GM18873 (cell line): Measurements from ENCODE around the gene TRIP13.
"Not testable (repeated sequence)": the region's sequence is repeated elsewhere in the genome, so short reads cannot be mapped to it uniquely, and the experiment has no call there.

ENCODE experiments used
- ATAC-seq: cut with Tn5 transposase; IDR thresholded peaks from one replicate; pipeline ENCODE4 v1.9.1; 2021; ENCODE audit warnings: mild to moderate bottlenecking, moderate library complexity, moderate number of reproducible peaks; ENCODE audit not compliant: unreplicated experiment, low FRiP score

Gene TRIP13, protein sequence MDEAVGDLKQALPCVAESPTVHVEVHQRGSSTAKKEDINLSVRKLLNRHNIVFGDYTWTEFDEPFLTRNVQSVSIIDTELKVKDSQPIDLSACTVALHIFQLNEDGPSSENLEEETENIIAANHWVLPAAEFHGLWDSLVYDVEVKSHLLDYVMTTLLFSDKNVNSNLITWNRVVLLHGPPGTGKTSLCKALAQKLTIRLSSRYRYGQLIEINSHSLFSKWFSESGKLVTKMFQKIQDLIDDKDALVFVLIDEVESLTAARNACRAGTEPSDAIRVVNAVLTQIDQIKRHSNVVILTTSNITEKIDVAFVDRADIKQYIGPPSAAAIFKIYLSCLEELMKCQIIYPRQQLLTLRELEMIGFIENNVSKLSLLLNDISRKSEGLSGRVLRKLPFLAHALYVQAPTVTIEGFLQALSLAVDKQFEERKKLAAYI

DNA sequence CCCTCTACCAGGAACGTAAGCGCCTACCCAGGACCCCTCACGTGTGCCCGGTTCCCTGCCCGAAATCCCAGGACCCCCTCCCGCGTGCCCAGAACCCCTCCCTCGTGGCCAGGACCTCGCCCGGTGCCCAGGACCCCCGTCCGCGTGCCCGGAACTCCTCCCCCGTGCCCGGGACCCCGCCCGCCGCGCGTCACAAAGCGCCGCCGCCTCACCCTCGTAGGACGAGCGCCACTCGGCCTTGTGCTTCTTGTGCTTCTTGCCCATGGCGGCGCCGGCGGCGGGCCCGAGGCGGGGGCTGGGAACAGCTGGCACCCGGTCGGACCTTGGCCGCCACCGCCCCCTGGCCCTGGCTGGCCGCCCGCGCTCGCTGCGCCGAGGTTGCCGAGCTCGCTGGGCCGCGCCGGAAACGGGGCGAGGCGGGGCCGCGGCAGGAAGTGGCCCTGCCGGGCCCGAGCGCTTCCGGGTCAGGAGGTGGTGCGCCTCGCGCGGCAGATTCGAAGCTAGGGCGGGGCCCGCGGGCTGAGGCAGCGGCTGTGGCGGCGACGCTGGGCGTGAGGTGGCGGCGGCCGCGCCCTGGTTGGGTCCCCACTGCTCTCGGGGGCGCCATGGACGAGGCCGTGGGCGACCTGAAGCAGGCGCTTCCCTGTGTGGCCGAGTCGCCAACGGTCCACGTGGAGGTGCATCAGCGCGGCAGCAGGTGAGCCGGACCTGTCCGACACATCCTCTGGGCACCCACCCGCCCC is at the start of gene TRIP13, which contains the start of gene BRD9:
TSS of gene TRIP13 (plus strand) at position 491 of the 743 bp plus-strand sequence. CDS start at position 606, 115 bp downstream.
TSS of gene BRD9 (minus strand) at position 408 of the 743 bp plus-strand sequence. CDS start at position 264, 144 bp downstream.
- ATAC-seq = peak; percentile 85

DNA sequence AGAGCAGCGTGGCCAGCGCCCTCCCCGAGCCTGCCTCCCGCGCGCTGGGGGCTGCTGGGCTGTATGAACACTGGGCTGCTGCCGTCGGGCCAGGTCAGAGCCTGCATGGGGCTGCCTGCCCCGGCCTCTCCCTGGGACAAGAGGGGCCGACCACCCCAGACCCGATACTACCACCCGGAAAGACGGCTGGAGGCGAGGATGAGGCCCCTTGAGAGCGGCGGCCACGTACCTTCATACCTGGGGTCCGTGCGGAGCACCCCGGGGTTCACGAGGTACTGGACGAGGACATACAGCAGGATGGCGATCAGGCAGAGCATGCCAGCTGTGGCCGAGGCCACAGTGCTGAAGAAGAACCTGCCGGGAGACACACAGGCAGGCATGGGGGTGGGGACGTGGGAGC is 49.3 kb upstream of the TRIP13 start:
- ATAC-seq = not testable (repeated sequence)

DNA sequence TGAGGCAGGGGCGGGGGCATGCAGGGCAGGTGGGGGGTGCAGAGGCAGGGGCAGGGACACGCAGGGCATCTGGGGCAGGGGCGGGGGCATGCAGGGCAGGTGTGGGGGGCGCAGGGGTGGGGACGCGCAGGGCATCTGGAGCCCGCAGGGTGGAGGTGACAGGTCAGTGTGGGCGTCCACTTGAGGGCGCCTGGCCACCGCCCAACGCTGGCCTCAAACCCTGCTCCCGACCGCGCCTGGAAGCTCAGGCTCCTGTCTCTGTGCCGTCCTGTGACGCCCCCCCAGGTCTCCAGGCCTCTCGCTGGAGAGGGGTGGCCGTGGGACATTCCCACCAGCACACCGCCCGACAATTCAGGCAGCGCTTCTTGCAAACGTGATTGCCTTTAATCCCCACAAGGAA is 48.8 kb upstream of the TRIP13 start:
- ATAC-seq = not testable (repeated sequence)

DNA sequence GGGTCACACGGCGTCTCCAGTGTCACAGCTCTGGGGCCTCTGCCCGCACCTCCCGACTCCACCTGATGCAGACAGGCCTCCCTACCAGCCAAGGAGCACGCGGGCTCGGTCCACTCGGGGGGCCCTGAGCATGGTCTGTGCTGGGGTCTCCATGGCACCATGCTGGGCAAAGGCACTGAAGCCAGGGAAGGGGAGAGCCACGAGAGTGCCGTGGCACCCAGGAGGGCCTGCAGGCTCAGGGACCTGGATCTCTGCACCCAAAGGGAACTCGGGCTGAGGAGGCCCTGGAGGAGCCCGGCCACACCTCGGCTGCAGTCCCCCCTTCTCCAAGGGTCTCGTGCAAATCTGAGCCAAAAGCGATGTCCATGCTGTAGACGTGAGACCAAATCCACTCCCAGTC is 48.3 kb upstream of the TRIP13 start:
- ATAC-seq = not testable (repeated sequence)

DNA sequence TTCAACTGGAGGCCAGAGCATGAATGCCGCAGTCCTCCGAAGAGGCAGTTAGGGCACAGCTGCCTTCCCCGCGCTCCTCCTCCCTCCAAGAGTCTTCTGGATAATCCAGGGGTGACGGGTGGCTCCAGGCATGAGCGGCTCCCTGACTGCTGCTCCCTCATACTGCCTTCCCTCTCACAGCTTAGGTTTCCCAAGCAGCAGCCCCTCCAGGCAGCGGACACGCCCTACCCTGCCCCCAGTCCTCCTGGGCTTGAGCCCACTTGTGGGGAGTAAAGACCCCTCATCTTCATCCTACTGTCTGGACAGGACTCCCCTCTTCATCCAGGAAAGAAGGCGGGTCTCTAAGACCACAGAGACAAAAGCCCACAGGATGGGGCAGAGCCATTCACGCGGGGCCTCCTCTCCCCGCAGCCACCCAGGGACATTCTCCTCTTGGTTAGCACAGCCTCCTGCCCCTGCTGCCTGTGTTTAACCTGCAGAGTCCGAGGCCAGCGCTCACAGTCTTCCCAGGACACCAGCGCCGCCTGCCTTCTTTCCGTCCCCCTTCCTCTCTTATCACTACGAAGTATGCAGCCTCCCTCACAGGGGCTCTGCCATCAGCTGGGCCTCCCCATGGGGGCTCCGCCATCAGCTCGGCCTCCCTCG is 47.5 kb upstream of the TRIP13 start:
- ATAC-seq = not testable (repeated sequence)

DNA sequence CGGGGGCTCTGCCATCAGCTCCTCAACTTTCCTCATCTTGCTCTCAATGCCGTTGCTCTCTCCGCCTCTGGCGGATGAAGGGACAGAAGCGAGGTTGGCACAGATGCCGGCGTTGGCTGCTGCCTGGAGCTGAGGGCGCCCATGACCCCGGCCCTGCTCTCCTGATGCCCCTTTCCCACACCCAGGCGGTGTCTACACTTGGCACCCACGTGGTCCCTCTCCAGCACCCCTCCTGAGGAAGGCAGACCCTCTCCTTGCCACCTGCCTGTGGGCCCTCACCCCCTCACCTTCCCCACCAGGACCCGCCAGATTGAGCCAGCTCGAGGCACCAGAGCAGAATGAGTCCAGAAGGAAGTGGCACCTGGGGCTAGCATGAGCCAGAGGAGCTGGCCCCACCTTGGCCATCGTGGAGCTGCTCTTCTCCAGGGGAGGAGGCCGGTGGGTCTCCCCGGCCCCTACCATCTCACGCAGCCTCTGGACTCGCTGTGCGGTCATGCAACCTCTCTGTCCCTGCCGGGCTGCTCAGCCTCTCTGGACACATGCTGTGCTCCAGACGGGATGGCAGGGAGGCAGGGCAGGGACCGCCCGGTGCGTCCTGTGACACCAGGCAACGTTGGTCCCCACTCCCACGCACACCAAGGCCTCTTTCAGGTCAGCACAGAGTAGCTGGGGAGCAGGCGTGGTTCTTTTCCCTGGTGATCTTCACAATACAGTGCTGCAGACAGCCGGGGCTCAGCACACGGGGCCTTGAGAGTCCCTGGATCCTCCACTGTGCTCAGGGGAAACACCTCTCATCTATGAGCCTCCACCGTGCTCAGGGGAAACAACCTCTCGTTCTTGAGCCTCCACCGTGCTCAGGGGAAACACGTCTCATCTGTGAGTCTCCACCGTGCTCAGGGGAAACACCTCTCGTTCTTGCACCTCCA is 46.7 kb upstream of the TRIP13 start:
- not testable (repeated sequence) for ATAC-seq

DNA sequence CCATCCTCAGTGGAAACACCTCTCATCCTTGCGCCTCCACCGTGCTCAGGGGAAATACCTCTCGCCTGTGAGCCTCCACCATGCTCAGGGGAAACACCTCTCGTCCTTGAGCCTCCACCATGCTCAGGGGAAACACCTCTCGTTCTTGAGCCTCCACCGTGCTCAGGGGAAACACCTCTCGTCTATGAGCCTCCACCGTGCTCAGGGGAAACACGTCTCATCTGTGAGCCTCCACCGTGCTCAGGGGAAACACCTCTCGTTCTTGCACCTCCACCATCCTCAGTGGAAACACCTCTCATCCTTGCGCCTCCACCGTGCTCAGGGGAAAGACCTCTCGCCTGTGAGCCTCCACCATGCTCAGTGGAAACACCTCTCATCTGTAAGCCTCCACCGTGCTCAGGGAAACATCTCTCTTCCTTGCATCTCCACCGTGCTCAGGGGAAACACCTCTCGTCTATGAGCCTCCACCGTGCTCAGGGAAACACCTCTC is 46.0 kb upstream of the TRIP13 start:
- not testable (repeated sequence) for ATAC-seq

DNA sequence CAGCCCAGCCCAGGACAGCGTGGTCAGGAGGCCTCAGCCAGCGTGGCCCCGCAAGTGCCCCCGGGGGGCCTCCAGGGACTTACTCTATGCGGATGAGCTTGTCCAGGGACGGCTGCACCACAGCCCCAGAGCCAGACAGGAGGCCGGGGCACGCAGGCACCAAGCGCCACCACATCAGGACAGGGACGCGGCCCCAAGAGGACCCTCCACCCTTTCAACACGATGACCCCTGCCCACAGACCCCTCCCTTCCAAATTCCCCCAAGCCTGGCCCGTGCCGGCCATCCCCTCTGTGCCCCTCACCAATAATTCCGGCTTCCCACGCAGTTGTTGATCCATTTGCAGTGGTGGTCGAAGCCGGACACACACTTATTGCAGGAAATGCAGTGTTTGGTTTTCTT is 45.5 kb upstream of the TRIP13 start:
- not testable (repeated sequence) for ATAC-seq

DNA sequence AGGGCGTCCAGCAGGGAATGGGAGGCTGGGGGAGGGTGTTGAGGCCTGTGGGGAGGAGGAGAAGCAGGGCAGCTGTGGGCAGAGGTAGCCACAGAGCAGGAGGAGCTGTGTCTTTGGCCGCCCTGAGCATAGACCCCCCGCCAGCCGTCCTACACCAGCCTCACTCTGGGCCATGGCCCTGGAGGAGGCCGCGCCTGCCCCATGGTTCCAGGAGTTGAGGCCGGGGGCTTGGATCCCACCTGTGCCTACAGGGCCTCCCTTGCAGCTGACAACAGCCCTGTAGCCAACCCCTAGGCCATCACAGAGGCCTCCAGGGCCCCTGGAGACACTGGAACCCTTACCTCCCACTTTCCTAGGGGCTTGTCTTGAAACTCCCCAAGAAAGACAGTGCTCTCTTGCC is 44.9 kb upstream of the TRIP13 start:
- ATAC-seq = not testable (repeated sequence)

DNA sequence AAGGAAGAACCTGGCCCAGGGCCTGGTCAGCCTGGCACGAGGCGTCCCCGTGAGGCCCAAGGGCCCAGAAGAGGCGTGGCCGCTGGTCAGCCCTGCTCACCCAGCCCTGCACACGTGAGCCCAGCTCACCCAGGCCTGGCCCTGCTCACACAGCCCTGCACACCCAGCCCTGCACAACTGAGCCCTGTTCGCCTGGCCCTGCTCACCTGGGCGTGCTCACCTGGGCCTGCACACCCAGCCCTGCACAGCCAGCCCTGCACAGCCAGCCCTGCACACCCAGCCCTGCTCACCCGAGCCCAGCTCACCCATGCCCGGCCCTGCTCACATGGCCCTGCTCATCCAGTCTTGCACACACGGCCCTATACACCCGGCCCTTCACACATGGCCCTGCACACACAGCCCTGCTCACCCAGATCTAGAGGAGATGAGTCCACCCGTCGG is 44.0 kb upstream of the TRIP13 start:
- no peak for ATAC-seq

DNA sequence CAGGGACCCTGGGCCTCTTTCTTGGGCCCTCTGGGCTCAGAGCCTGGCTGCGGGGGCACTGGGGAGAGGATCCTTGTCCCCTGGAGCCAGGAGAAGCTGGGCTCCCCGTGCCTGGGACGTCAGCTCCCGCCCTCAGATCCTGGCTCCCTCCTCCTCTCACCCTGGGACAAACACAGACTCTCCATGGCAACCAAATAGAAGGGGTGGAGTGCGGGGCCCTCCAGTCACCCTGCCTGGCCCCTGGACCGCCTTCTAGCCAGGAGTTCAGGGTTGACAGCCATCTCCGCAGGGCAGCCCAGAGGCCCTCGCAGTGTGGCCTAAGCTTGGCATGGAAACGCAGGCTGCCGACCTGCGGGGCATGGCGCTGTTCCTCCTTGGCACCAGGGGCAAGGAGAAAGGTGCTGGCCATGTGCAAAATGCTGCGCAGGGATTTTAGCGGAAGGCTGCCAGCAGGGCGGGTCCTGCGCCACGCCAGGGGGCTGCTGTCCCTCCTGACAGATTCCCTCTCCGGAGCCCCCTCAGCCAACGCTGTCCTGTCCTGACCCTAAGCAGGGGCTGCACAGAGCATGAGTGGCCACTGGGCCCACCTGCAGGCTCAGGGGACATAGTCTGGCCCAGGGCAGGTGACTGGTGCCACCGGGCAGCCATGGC is 42.9 kb upstream of the TRIP13 start:
- ATAC-seq = no peak

DNA sequence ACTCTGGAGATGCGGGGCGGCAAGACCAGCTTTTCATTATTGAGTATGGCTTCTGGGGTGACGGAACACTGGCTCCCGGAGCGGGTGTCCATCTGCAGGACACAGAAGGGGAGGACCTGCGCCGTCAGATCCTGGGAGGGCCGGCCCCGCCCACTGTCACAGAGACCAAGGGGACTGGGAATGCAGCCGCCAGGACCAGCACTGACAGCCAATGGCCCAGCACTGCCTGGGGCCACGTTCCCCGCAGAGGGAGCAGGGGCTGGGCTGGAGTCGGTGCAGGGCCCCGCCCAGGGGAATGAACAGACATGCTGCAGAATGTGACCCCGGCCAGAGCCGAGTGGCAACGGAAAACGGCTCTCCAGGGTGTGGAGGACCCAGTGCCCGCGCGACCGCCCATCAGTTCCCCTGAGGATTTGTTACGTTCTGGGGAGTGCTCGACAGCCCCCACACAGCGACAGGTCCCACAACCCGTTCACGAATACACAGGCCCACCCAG is 42.1 kb upstream of the TRIP13 start, which contains the start of gene ZDHHC11:
TSS of gene ZDHHC11 (minus strand) at position 476 of the 496 bp plus-strand sequence. CDS start at position 92, 384 bp downstream.
- ATAC-seq = no peak

DNA sequence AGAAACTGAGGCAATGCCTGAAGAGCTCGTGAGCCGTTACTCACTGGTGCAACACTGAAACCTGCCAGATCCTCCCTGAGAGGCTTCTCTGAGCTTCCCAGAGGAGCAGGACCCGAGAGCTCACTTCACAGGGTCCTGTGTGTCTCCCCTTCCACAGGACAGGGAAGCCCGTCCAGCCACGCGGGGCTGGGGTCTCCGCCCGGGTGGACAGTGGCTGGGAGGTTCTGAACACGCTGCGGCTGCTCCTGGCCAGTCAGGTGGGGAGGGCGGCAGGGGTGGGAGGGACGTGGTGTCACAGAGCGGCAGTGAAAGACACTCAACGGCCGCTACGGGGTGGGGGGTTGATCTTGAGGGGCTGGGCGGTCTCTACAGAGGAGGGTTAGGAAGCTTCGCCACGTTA is 41.6 kb upstream of the TRIP13 start:
- ATAC-seq = no peak

DNA sequence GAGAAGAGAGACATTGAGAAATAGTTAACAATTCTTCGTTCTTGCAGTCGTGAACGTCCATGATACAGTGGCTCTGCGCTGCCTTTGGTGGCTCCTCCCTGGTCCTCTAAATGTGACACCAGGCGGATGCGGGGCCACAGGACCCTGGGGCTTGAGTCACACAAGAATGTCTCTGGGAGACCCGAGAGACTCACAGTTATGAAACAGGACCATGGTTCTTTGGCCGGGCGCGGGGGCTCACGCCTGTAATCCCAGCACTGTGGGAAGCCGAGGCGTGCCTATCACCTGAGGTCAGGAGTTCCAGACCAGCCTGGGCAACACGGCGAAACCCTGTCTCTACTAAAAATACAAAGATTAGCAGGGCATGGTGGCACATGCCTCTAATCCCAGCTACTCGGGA is 41.1 kb upstream of the TRIP13 start:
- no peak for ATAC-seq

DNA sequence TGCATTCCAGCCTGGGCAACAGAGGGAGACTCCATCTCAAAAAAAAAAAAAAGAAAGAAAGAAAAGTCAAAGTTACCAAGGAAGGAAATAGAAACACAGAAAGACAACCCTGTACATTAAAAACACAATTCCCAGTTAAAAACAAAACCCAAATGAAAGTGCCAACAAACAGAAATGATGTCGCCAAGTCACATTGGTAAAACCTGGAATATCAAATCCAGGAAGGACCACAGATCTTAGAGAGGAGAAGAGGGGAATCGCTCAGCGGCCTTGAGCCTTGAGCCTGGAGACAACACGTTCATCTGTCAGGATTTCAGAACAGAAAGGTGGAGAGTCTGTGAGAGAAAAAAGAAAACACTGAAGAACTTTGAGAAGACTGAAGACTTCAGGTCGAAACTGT is 40.7 kb upstream of the TRIP13 start:
- ATAC-seq = no peak

DNA sequence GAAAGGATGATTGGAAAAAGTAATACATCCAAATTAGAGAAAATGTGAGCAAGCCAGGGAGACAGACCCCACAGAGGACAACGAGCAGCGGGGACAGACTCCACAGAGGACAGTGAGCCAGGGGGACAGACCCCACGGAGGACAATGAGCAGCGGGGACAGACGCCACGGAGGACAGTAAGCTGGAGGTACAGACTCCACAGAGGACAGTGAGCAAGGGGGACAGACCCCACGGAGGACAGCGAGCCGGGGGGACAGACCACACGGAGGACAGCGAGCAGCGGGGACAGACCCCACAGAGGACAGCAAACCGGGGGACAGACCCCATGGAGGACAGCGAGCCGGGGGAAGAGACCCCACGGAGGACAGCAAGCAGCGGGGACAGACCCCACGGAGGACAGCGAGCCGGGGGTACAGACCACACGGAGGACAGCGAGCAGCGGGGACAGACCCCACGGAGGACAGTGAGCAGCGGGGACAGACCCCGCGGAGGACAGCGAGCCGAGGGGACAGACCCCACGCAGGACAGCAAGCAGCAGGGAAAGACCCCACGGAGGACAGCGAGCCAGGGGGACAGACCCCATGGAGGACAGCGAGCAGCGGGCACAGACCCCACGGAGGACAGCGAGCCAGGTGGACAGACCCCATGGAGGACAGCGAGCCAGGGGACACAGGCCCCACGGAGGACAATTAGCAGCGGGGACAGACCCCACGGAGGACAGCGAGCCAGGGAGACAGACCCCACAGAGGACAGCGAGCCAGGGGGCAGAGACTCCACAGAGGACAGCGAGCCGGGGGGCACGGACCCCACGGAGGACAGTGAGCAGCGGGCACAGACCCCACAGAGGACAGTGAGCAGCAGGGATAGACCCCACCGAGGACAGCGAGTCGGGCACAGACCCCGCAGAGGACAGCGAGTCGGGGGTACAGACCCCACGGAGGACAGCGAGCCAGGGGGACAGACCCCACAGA is 40.0 kb upstream of the TRIP13 start:
- ATAC-seq = no peak

DNA sequence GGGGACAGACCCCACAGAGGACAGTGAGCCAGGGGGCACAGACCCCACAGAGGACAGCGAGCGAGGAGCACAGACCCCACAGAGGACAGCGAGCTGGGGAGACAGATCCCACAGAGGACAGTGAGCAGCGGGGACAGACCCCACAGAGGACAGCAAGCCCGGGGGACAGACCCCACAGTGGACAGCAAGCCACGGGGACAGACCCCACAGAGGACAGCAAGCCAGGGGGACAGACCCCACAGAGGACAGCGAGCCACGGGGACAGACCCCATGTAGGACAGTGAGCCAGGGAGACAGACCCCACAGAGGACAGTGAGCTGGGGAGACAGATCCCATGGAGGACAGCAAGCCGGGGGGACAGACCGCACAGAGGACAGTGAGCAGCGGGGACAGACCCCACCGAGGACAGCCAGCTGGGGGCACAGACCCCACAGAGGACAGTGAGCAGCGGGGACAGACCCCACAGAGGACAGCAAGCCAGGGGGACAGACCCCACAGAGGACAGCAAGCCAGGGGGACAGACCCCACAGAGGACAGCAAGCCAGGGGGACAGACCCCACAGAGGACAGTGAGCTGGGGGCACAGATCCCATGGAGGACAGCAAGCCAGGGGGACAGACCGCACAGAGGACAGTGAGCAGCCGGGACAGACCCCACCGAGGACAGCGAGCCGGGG is 39.1 kb upstream of the TRIP13 start:
- not testable (repeated sequence) for ATAC-seq
